H1 (cell line): Measurements from ENCODE around the gene MNAT1. TPM values are rescaled to one million over a fixed set of nuclear protein-coding genes. Genes with fewer than 3 reads are reported as not detected.

Experiments
- CTCF ChIA-PET: fragments of 300-600 bp; sonication (Branson Sonifier 250); formaldehyde crosslinking; loops from one replicate; lab custom pipeline; 2021; ENCODE audit not compliant: partially characterized antibody; lab: Charles Lee
- POLR2A ChIA-PET: fragments of 300-600 bp; sonication (Branson Sonifier 250); formaldehyde crosslinking; loops from one replicate; lab custom pipeline; 2021; ENCODE audit warnings: inconsistent platforms; ENCODE audit not compliant: partially characterized antibody; lab: Charles Lee
- DNase-seq, 2 experiments: peaks; one replicate each; pipeline versions ENCODE4 v3.0.0 to v3.0.0-alpha.2; 2010 to 2022; ENCODE audit warnings: low spot score in 2 of 2, low read depth in 1 of 2, mixed read lengths in 1 of 2
- FAIRE-seq: peaks from 2 replicates; lab custom pipeline; 2011; peaks lifted over from hg19 to GRCh38; lab: Jason Lieb, UNC
- H2AFZ ChIP-seq: 2 replicates; pipeline ENCODE4 v1.8.1; 2012; ENCODE audit warnings: low read length, inconsistent platforms
- H2AK5ac ChIP-seq: 2 replicates; pipeline ENCODE4 v1.6.1; 2013; ENCODE audit warnings: low read depth, low read length
- H2BK120ac ChIP-seq: replicated peaks from 2 replicates; pipeline ENCODE3; 2013; ENCODE audit warnings: low read depth, low read length, inconsistent platforms
- H2BK12ac ChIP-seq: 2 replicates; pipeline ENCODE4 v1.6.1; 2013; ENCODE audit warnings: low read depth, low read length
- H2BK15ac ChIP-seq: 2 replicates; pipeline ENCODE4 v1.6.1; 2013; ENCODE audit warnings: low read length
- H2BK20ac ChIP-seq: 2 replicates; pipeline ENCODE4 v1.6.1; 2013; ENCODE audit warnings: low read length
- H2BK5ac ChIP-seq: 2 replicates; pipeline ENCODE4 v1.6.1; 2013; ENCODE audit warnings: low read depth, low read length
- H3K14ac ChIP-seq: 2 replicates; pipeline ENCODE4 v1.6.1; 2013; ENCODE audit warnings: inconsistent platforms; ENCODE audit not compliant: insufficient read length
- H3K18ac ChIP-seq: 2 replicates; pipeline ENCODE4 v1.6.1; 2013; ENCODE audit warnings: low read length; ENCODE audit errors: extremely low read depth
- H3K23ac ChIP-seq: 2 replicates; pipeline ENCODE4 v1.6.1; 2013; ENCODE audit warnings: inconsistent platforms; ENCODE audit not compliant: insufficient read length
- H3K23me2 ChIP-seq: 2 replicates; pipeline ENCODE4 v1.6.1; 2013; ENCODE audit warnings: low read depth, low read length
- H3K27ac ChIP-seq: 2 replicates; pipeline ENCODE4 v1.6.1; 2011; ENCODE audit warnings: low read depth, low read length, inconsistent platforms
- H3K27me3 ChIP-seq, 4 experiments: replicated peaks in 1 of 4; 1 replicate in 1 of 4; 2 replicates in 3 of 4; pipeline versions ENCODE4 v1.6.1 to v1.8.1; 2011 to 2013; ENCODE audit warnings: low read length in 3 of 4, mild to moderate bottlenecking in 3 of 4, inconsistent platforms in 2 of 4, mixed read lengths in 2 of 4, moderate library complexity in 1 of 4; ENCODE audit not compliant: control insufficient read depth in 3 of 4, insufficient read depth in 3 of 4; ENCODE audit errors: extremely low read depth in 1 of 4
- H3K36me3 ChIP-seq, 4 experiments: 2 replicates each; pipeline versions ENCODE4 v1.6.1 to v1.8.1; 2011 to 2013; ENCODE audit warnings: mild to moderate bottlenecking in 4 of 4, low read length in 3 of 4, moderate library complexity in 2 of 4, control low read depth in 1 of 4, inconsistent platforms in 1 of 4; ENCODE audit not compliant: insufficient read depth in 4 of 4, control insufficient read depth in 2 of 4
- H3K4ac ChIP-seq: replicated peaks from 2 replicates; pipeline ENCODE3; 2013; ENCODE audit warnings: low read length, low read depth, mixed read lengths, inconsistent platforms; ENCODE audit not compliant: insufficient read length
- H3K4me1 ChIP-seq, 4 experiments: replicated peaks in 1 of 4; 1 replicate in 1 of 4; 2 replicates in 3 of 4; pipeline versions ENCODE4 v1.6.1 to v1.8.1; 2011 to 2013; ENCODE audit warnings: low read length in 3 of 4, inconsistent platforms in 2 of 4, mixed read lengths in 1 of 4; ENCODE audit not compliant: insufficient read depth in 4 of 4, control insufficient read depth in 3 of 4
- H3K4me2 ChIP-seq, 2 experiments: 2 replicates each; pipeline versions ENCODE4 v1.6.1 to v1.8.1; 2011 to 2013; ENCODE audit warnings: low read depth in 2 of 2, low read length in 2 of 2, control low read depth in 1 of 2, inconsistent platforms in 1 of 2, mild to moderate bottlenecking in 1 of 2; ENCODE audit not compliant: insufficient read depth in 1 of 2
- H3K4me3 ChIP-seq, 4 experiments: fragments of 200-600, 300-600 bp in 1 of 4; sonication (generic), shearing (Covaris generic), sonication (Bioruptor Twin) in 1 of 4; 2 replicates each; pipeline versions ENCODE4 v1.5.1 to v1.8.1; 2011 to 2016; ENCODE audit warnings: low read length in 4 of 4, low read depth in 3 of 4, control low read depth in 2 of 4, inconsistent platforms in 2 of 4, mild to moderate bottlenecking in 2 of 4, mixed read lengths in 1 of 4, moderate library complexity in 1 of 4; ENCODE audit not compliant: insufficient read depth in 2 of 4; ENCODE audit errors: extremely low read depth in 1 of 4
- H3K56ac ChIP-seq: replicated peaks from 2 replicates; pipeline ENCODE3; 2013; ENCODE audit warnings: low read depth, mild to moderate bottlenecking, mixed read lengths, low read length, inconsistent platforms; ENCODE audit not compliant: insufficient read length
- H3K79me1 ChIP-seq: 2 replicates; pipeline ENCODE4 v1.6.1; 2013; ENCODE audit warnings: low read depth, low read length, control low read depth
- H3K79me2 ChIP-seq, 2 experiments: 2 replicates each; pipeline versions ENCODE4 v1.6.1 to v1.8.1; 2012 to 2013; ENCODE audit warnings: low read length in 2 of 2, mild to moderate bottlenecking in 2 of 2, inconsistent platforms in 1 of 2; ENCODE audit not compliant: insufficient read depth in 2 of 2, control insufficient read depth in 1 of 2
- H3K9ac ChIP-seq, 4 experiments: replicated peaks in 1 of 4; 1 replicate in 1 of 4; 2 replicates in 3 of 4; pipeline versions ENCODE4 v1.6.1 to v1.8.1; 2011 to 2013; ENCODE audit warnings: low read depth in 3 of 4, low read length in 3 of 4, control low read depth in 2 of 4, mild to moderate bottlenecking in 2 of 4, moderate library complexity in 2 of 4, inconsistent platforms in 1 of 4; ENCODE audit errors: extremely low read depth in 1 of 4
- H3K9me3 ChIP-seq, 2 experiments: 2 replicates each; pipeline versions ENCODE4 v1.6.1 to v1.8.1; 2012 to 2013; ENCODE audit warnings: mild to moderate bottlenecking in 2 of 2, moderate library complexity in 2 of 2, control low read depth in 1 of 2, inconsistent platforms in 1 of 2, low read depth in 1 of 2, low read length in 1 of 2, mixed read lengths in 1 of 2; ENCODE audit not compliant: insufficient read depth in 2 of 2
- H4K20me1 ChIP-seq, 2 experiments: replicated peaks in 1 of 2; 2 replicates each; pipeline versions ENCODE3 to v1.8.1; 2011 to 2013; ENCODE audit warnings: inconsistent platforms in 2 of 2, low read length in 2 of 2, mild to moderate bottlenecking in 1 of 2; ENCODE audit not compliant: insufficient read depth in 2 of 2, control insufficient read depth in 1 of 2
- H4K5ac ChIP-seq: 2 replicates; pipeline ENCODE4 v1.6.1; 2013; ENCODE audit warnings: low read length, low read depth, mixed read lengths, inconsistent platforms; ENCODE audit not compliant: insufficient read length
- H4K8ac ChIP-seq: 2 replicates; pipeline ENCODE4 v1.8.0; 2013; ENCODE audit warnings: mild to moderate bottlenecking, moderate library complexity, low read length, inconsistent platforms; ENCODE audit not compliant: insufficient read depth; ENCODE audit errors: extremely low read depth
- H4K91ac ChIP-seq: replicated peaks from 2 replicates; pipeline ENCODE3; 2013; ENCODE audit warnings: low read length, mixed read lengths, inconsistent platforms; ENCODE audit not compliant: insufficient read length
- BRCA1 ChIP-seq: IDR thresholded peaks from 2 replicates; pipeline ENCODE4 v1.6.1; 2012; ENCODE audit warnings: low read depth, low read length, improper control_type of control experiment
- CBX5 ChIP-seq: fragments of 300-800, 300-1000 bp; sonication (generic); IDR thresholded peaks from 2 replicates; pipeline ENCODE4 v1.7.1; 2016; ENCODE audit warnings: antibody characterized with exemption, low read length, low read depth
- CHD2 ChIP-seq: IDR thresholded peaks from 2 replicates; pipeline ENCODE4 v1.6.1; 2012; ENCODE audit warnings: low read length, improper control_type of control experiment
- JUN ChIP-seq: IDR thresholded peaks from 2 replicates; pipeline ENCODE4 v1.6.1; 2011; ENCODE audit warnings: low read depth, mild to moderate bottlenecking, improper control_type of control experiment, low read length
- KDM1A ChIP-seq: fragments of 200-600, 300-600 bp; sonication (generic); IDR thresholded peaks from 2 replicates; pipeline ENCODE4 v1.7.1; 2016; ENCODE audit warnings: mild to moderate bottlenecking, low read length, borderline replicate concordance
- KDM4A ChIP-seq: IDR thresholded peaks from one replicate; pipeline ENCODE4 v1.7.1; 2012; ENCODE audit warnings: low read depth, mild to moderate bottlenecking, moderate library complexity, low read length, inconsistent platforms; ENCODE audit not compliant: severe bottlenecking
- MAFK ChIP-seq: IDR thresholded peaks from 2 replicates; pipeline ENCODE4 v1.6.1; 2012; ENCODE audit warnings: low read depth, mild to moderate bottlenecking, improper control_type of control experiment, low read length
- PHF8 ChIP-seq: fragments of 200-600 bp; sonication (generic); conservative IDR thresholded peaks from 2 replicates; pipeline ENCODE4 v1.7.1; 2012; ENCODE audit warnings: low read depth, mild to moderate bottlenecking, inconsistent platforms, low read length, moderate library complexity
- RNF2 ChIP-seq: fragments of 200-900, 300-1000 bp; sonication (generic); IDR thresholded peaks from 2 replicates; pipeline ENCODE4 v1.7.1; 2016; ENCODE audit warnings: borderline replicate concordance, low read depth, mild to moderate bottlenecking, antibody characterized with exemption, low read length; ENCODE audit not compliant: poor library complexity, severe bottlenecking; ENCODE audit errors: missing control alignments
- SP4 ChIP-seq: IDR thresholded peaks from 2 replicates; pipeline ENCODE4 v1.6.1; 2012; ENCODE audit warnings: low read length, inconsistent platforms
- TAF1 ChIP-seq: IDR thresholded peaks from 2 replicates; pipeline ENCODE4 v1.6.1; 2011; ENCODE audit warnings: mild to moderate bottlenecking, low read depth, low read length
- TEAD4 ChIP-seq: IDR thresholded peaks from 2 replicates; pipeline ENCODE4 v1.6.1; 2012; ENCODE audit warnings: low read depth, low read length, inconsistent platforms, mixed read lengths
- YY1 ChIP-seq: IDR thresholded peaks from 2 replicates; pipeline ENCODE4 v1.6.1; 2011; ENCODE audit warnings: low read depth, mild to moderate bottlenecking, low read length
- WGBS, 2 experiments: shearing (Covaris generic) in 1 of 2; methylation state at CpG; one replicate each; pipeline versions ENCODE4 v1.1.6 to v1.1.7; 2013 to 2015; ENCODE audit warnings: low lambda C conversion rate in 2 of 2, mixed read lengths in 2 of 2, inconsistent platforms in 1 of 2, low coverage in 1 of 2, missing lambda C conversion rate in 1 of 2; ENCODE audit not compliant: insufficient replicate concordance in 2 of 2, insufficient coverage in 1 of 2, insufficient read length in 1 of 2; ENCODE audit errors: extremely low coverage in 1 of 2, missing lambda C conversion rate in 1 of 2; 5-methylcytosine and 5-hydroxymethylcytosine counted together
- polyA plus RNA-seq, 7 experiments: library from polyadenylated mRNA; depleted of rRNA in 3 of 7; stranded (reverse) in 5 of 7; unstranded in 2 of 7; fragments of >200 nt in 5 of 7; fragments of 200-250 nt in 2 of 7; gene quantifications; 1 replicate in 5 of 7; 2 replicates in 1 of 7; 4 replicates in 1 of 7; pipeline versions ENCODE4 v1.2.1 to v1.2.3, GENCODE V29; 2011 to 2013; ENCODE audit warnings: missing spikeins in 2 of 7, mixed read lengths in 2 of 7
- total RNA-seq: library from RNA; stranded (reverse); fragmentation: NEBNext Ultra II Directional; extraction: Animal tissue kit (Norgen Biotek cat#: 25700); gene quantifications from 2 replicates; pipeline ENCODE4 v1.2.1, GENCODE V29; 2021

MNAT1 gene
- total and polyA plus RNA-seq, 2 of the 8 experiments (the other 6 are each of a cell fraction or from before 2014, with no cell fraction given): 34.7 to 52.1 TPM

GRCh38 chr14:60790850-60791249, 56.3 kb downstream of the MNAT1 start:
- H2BK15ac ChIP-seq: no peak overlapping the region
- WGBS, 2 experiments: 77% methylated on average over 1 of the region's 1 CpG; no CpG with 5 or more reads in 1 of the 2 experiments
- no peak overlapping the region for H4K91ac ChIP-seq
- H3K14ac ChIP-seq: no peak overlapping the region
- H3K18ac ChIP-seq: no peak overlapping the region
- TF ChIP-seq CHD2 (no peak), MAFK (no peak), PHF8 (no peak), KDM4A (no peak), JUN (no peak), TEAD4 (no peak), SP4 (no peak), KDM1A (no peak), TAF1 (no peak), CBX5 (no peak), BRCA1 (no peak), YY1 (no peak), RNF2 (no peak)
- no peak overlapping the region for H3K4me2 ChIP-seq
- no peaks in the 10 kb centered on the region for H3K79me1 ChIP-seq
- no peak overlapping the region for H2BK120ac ChIP-seq
- ChIA-PET CTCF (no interaction called here), POLR2A (no interaction called here)
- H3K4ac ChIP-seq: no peak overlapping the region
- no peaks in the 10 kb centered on the region; the same call in 1 of the 2 replicates for H3K23me2 ChIP-seq
- FAIRE-seq (no peak), DNase-seq (no peak)
- no peak overlapping the region for H2BK20ac ChIP-seq
- H4K20me1 ChIP-seq: no peaks in the 10 kb centered on the region
- no peak overlapping the region for H4K8ac ChIP-seq
- no peak overlapping the region for H3K4me3 ChIP-seq
- H4K5ac ChIP-seq: no peak overlapping the region
- peaks cover 0 to 3% (median 0%) of the 10 kb centered on the region in 4 experiments; a peak in 2 of 7 replicates for H3K4me1 ChIP-seq
- no peaks in the 10 kb centered on the region for H3K9me3 ChIP-seq
- H3K27me3 ChIP-seq: no peaks in the 10 kb centered on the region
- no peak overlapping the region for H3K23ac ChIP-seq
- H2BK5ac ChIP-seq: no peak overlapping the region
- peaks cover 0 to 3% (median under 1%) of the 10 kb centered on the region in 4 experiments; a peak in 1 of 8 replicates for H3K36me3 ChIP-seq
- peaks cover 0 to 30% of the 10 kb centered on the region in 2 experiments; a peak in 2 of 4 replicates for H3K79me2 ChIP-seq
- no peak overlapping the region for H3K56ac ChIP-seq
- H2AK5ac ChIP-seq: no peak overlapping the region
- no peak overlapping the region for H3K9ac ChIP-seq
- no peak overlapping the region for H2AFZ ChIP-seq
- H3K27ac ChIP-seq: no peak overlapping the region
- H2BK12ac ChIP-seq: no peak overlapping the region
